Measurements from ENCODE around the gene CPD. TPM values are rescaled to one million over a fixed set of nuclear protein-coding genes. Genes with fewer than 3 reads are reported as not detected.

Gene CPD
- total RNA-seq, 1 experiment from 2014 or later, result 38.0 TPM

DNA sequence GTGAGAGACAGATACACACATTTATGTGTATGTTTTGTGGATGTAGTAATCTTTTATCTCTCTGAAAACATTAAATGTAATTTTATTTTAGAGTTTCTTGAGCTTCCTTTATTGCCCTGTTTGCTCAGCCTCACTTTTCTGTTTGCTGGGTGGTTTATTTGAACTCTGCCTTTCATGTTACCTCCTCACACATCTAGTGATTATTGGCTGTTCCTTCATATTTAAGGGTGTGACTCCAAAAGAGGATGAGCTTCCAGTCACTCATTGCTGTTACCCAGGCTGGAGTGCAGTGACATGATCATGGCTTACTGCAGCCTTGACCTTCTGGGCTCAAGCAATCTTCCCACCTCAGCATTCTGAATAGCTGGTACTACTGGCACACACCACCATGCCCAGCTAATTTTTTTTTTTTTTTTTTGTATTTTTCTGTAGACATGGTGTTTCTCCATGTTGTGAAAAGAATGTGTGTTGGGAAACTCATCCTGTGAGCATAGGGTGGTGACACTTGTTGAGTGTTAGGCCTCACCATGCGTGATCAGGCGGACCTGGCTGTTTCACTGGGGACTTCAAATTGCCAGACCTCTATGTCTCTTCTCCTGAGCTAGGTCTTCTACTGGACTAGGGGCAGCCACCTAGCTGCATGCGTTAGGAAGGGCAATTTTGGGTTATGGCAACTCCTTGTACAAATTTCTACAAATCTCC lies 136.3 kb downstream of the CPD start:
- Histone ChIP-seq H3K27me3 (replicated peaks; ENCODE audit: insufficient read depth, low read depth, low read length, poor library complexity) (no peaks in the 10 kb centered on the region), H3K4me1 (ENCODE audit: insufficient read depth, low read length, poor library complexity, severe bottlenecking) (no peaks in the 10 kb centered on the region), H3K4me3 (ENCODE audit: low read depth, low read length, poor library complexity, severe bottlenecking) (no peak overlapping the region), H3K36me3 (ENCODE audit: insufficient read depth, low read length, poor library complexity, severe bottlenecking) (peaks cover 15% of the 10 kb centered on the region), H3K27ac (ENCODE audit: low read depth, low read length, poor library complexity, severe bottlenecking) (no peak overlapping the region), H3K9me3 (ENCODE audit: low read depth, low read length, poor library complexity, severe bottlenecking) (no peaks in the 10 kb centered on the region)
- ChIA-PET CTCF (interaction anchor here (0.6 kb wide), 1 partner anchor 110 kb away, joined by 4 read pairs; no protein-coding TSS in a partner anchor), POLR2A (ENCODE audit: low non-redundant PET) (no interaction called here)
- intact Hi-C loops (cut with micrococcal nuclease; ENCODE audit: unreplicated experiment), result no loop called here
- DNase-seq (ENCODE audit: low spot score), result no peak
- TF ChIP-seq, protein P1, sequence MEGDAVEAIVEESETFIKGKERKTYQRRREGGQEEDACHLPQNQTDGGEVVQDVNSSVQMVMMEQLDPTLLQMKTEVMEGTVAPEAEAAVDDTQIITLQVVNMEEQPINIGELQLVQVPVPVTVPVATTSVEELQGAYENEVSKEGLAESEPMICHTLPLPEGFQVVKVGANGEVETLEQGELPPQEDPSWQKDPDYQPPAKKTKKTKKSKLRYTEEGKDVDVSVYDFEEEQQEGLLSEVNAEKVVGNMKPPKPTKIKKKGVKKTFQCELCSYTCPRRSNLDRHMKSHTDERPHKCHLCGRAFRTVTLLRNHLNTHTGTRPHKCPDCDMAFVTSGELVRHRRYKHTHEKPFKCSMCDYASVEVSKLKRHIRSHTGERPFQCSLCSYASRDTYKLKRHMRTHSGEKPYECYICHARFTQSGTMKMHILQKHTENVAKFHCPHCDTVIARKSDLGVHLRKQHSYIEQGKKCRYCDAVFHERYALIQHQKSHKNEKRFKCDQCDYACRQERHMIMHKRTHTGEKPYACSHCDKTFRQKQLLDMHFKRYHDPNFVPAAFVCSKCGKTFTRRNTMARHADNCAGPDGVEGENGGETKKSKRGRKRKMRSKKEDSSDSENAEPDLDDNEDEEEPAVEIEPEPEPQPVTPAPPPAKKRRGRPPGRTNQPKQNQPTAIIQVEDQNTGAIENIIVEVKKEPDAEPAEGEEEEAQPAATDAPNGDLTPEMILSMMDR (conservative IDR thresholded peaks at IDR 0.05; ENCODE audit: low read depth, low read length), result no peak
- no peak for TF ChIP-seq EZH2 (IDR thresholded peaks at IDR 0.05; ENCODE audit: borderline replicate concordance, low read depth, low read length, poor library complexity, severe bottlenecking)
- BruUV-seq (replicated peaks), result no TSS peak

- Histone ChIP-seq H3K27me3 (replicated peaks; ENCODE audit: insufficient read depth, low read depth, low read length, poor library complexity) (no peaks in the 10 kb centered on the region), H3K36me3 (ENCODE audit: insufficient read depth, low read length, poor library complexity, severe bottlenecking) (peaks cover 29% of the 10 kb centered on the region), H3K27ac (ENCODE audit: low read depth, low read length, poor library complexity, severe bottlenecking) (no peak overlapping the region), H3K4me1 (ENCODE audit: insufficient read depth, low read length, poor library complexity, severe bottlenecking) (peaks cover 7% of the 10 kb centered on the region), H3K9me3 (ENCODE audit: low read depth, low read length, poor library complexity, severe bottlenecking) (no peaks in the 10 kb centered on the region), H3K4me3 (ENCODE audit: low read depth, low read length, poor library complexity, severe bottlenecking) (no peak overlapping the region)
- no peak for TF ChIP-seq EZH2 (IDR thresholded peaks at IDR 0.05; ENCODE audit: borderline replicate concordance, low read depth, low read length, poor library complexity, severe bottlenecking)
- TF ChIP-seq, protein P1 (conservative IDR thresholded peaks at IDR 0.05; ENCODE audit: low read depth, low read length), result no peak
- ChIA-PET CTCF (no interaction called here), POLR2A (ENCODE audit: low non-redundant PET) (no interaction called here)
- DNase-seq (ENCODE audit: low spot score), result no peak
- no TSS peak for BruUV-seq (replicated peaks)
- intact Hi-C loops (cut with micrococcal nuclease; ENCODE audit: unreplicated experiment), result no loop called here
Measured at GRCh38 chr17:30517786-30518185, 139.1 kb downstream of the CPD start.

DNA sequence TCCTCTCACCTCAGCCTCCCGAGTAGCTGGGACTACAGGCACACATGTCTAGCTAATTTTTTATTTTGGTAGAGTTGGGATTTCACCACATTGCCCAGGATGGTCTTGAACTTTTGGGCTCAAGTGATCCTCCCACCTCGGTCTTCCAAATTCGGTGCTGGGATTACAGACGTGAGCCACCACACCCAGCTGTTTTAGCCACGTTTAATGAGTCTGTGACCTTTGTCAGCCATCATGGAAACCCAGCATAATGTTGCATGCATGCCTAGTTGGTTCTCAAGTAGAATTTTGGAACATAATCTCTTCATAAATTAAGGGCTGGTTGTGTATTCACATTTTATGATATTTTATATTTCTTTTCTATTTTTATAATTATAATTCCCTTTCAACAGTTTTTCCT lies 140.4 kb downstream of the CPD start:
- no peak for TF ChIP-seq EZH2 (IDR thresholded peaks at IDR 0.05; ENCODE audit: borderline replicate concordance, low read depth, low read length, poor library complexity, severe bottlenecking)
- TF ChIP-seq, protein P1 (conservative IDR thresholded peaks at IDR 0.05; ENCODE audit: low read depth, low read length), result no peak
- Histone ChIP-seq H3K36me3 (ENCODE audit: insufficient read depth, low read length, poor library complexity, severe bottlenecking) (peaks cover 23% of the 10 kb centered on the region), H3K4me1 (ENCODE audit: insufficient read depth, low read length, poor library complexity, severe bottlenecking) (peaks cover 7% of the 10 kb centered on the region), H3K27me3 (replicated peaks; ENCODE audit: insufficient read depth, low read depth, low read length, poor library complexity) (no peaks in the 10 kb centered on the region), H3K27ac (ENCODE audit: low read depth, low read length, poor library complexity, severe bottlenecking) (no peak overlapping the region), H3K4me3 (ENCODE audit: low read depth, low read length, poor library complexity, severe bottlenecking) (no peak overlapping the region), H3K9me3 (ENCODE audit: low read depth, low read length, poor library complexity, severe bottlenecking) (no peaks in the 10 kb centered on the region)
- intact Hi-C loops (cut with micrococcal nuclease; ENCODE audit: unreplicated experiment), result no loop called here
- no peak for DNase-seq (ENCODE audit: low spot score)
- CTCF ChIA-PET, result no interaction called here
- POLR2A ChIA-PET (ENCODE audit: low non-redundant PET), result no interaction called here
- BruUV-seq (replicated peaks), result no TSS peak

Other genes with a start within 250 kb of the CPD start
- not detected in 2 replicates for gene SLC6A4, start 143.2 kb upstream of the CPD start, total RNA-seq (2021)
- gene BLMH, start 87.0 kb upstream of the CPD start, total RNA-seq (2021), result 94.3 and 100 TPM in 2 replicates
- gene TMIGD1, start 44.9 kb upstream of the CPD start, total RNA-seq (2021), result not detected in 2 replicates
- 61.2 and 69.1 TPM in 2 replicates for gene GOSR1, start 98.5 kb downstream of the CPD start, total RNA-seq (2021)